Right ventricle myocardium superior (tissue), 1 donor: ENCODE results near the gene AMN. TPM values are rescaled to one million over a fixed set of nuclear protein-coding genes. Genes with fewer than 3 reads are reported as not detected.

Experiments used
- ATAC-seq: fragments of 200-7000 bp; cut with Tn5 transposase; one replicate; pipeline ENCODE4 v1.9.1; 2020; ENCODE audit warnings: mild to moderate bottlenecking; ENCODE audit not compliant: poor library complexity
- DNase-seq: peaks from one replicate; pipeline ENCODE4 v3.0.0-alpha.2; 2020
- intact Hi-C: fragments of 100-400 bp; cut with DNase I; formaldehyde crosslinking; loops from one replicate; pipeline ENCODE4 v1.11.2; 2022
- total RNA-seq: library from RNA; stranded (reverse); fragmentation: NEBNext Ultra II Directional; extraction: Animal tissue kit (Norgen Biotek cat#: 25700); gene quantifications from one replicate; pipeline ENCODE4 v1.2.1, GENCODE V29; 2021
- donor health status: DM: no; HTN: yes; CAD: no; lungs with severe emphysema.

AMN gene
- total RNA-seq, 1 donor from 2014 or later, result not detected

DNA sequence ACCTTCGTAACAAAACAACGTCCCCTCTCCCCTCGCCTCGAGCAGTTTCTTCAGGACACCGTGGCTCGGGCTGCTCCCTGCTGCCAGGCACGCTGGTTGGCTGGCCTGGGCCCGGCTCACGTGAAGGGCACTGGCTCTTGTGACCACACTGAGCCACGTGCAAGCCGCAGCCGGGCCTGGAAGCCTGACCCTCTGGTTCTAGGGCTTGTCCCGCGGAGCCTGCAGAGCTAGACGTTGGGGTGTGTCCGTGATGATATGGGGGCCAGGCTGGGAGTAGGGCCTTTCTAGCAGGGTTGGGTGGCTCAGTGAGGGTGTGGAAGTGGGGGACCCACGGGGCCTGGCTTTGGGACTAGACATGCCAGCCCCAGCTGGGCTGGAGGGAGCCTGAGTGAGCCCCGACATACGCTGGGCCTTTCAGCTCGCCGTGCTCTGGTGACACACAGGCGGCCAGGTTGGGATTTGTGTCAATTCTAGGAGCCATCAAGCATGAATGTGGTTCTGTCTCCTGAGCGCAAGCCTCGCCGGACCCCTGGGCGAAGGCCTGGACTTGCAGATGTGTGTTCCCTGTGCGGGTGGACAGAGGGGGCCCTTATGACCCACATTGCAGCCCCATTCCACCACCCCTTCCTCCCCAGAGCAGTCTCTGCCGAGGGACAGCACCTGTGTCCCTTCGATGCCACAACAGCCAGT is 13.6 kb upstream of the AMN start:
- DNase-seq, result peak; percentile 29
- intact Hi-C loops, result loop anchor here (10.0 kb wide), 1 partner anchor 84 kb away; no protein-coding TSS in a partner anchor
- ATAC-seq, result no peak

DNA sequence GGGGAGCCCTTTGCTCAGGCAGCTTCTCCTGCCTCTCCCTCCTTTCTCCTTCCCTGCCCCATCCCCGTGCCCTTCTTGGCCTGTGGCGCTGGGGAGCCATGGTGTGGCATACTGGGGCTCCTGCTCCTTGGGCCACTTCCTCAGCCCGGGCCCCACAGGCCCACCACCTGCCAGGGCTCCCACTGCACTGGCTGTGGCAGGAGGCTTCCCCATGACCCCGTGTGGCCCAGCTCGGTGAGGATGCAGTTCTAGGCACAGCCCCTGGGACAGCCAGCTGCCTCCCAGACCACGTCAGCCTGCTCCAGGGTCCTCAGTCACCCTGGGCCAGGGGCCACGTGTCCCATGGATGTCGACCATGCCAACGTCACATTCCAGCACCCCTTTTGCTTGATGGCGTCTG is 13.0 kb upstream of the AMN start:
- intact Hi-C loops, result loop anchor here (10.0 kb wide), 1 partner anchor 85 kb away; no protein-coding TSS in a partner anchor
- DNase-seq, result no peak
- ATAC-seq, result no peak

DNA sequence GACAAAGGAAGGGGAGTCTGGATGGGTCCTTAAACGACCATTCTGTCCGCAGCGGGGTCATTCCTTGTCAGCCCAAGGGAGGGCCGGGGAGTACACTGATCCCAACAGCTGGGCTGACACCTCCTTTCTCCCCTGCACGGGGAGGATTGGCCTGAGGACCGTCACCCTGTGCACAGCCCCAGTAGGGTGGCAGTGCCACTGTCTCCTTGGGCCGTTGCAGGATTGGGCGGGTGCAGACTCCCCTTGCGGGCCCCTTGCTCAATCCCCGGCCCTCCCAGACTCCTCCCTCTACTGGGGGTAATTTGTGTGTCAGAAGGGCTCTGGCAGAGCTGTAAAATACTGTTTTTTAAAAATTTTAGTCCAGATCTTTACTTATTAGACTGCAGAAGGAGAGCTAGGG is 12.6 kb upstream of the AMN start:
- intact Hi-C loops, result loop anchor here (10.0 kb wide), 1 partner anchor 85 kb away; no protein-coding TSS in a partner anchor
- ATAC-seq (no peak), DNase-seq (no peak)

DNA sequence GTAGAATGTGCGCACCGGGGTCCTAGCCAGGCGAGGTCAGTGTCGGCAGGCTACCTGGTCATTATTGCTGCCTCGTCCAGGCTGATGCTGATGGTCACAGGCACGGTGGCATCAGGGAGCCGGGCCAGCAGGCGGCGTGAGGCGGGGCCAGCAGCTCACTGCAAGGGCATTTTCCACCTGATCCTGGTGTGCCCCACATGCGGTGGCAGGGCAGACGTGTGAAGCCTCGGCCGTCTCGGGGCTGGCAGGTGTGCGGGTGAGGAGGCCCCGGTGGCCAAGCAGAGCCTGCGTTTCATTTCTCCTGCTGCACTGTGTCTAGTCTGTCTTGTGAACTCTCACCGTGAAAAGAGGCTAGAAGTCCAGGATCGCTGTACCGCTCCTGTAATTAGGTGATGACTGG is 12.0 kb upstream of the AMN start:
- ATAC-seq (no peak), DNase-seq (peak; percentile 19)
- intact Hi-C loops, result no loop called here

DNA sequence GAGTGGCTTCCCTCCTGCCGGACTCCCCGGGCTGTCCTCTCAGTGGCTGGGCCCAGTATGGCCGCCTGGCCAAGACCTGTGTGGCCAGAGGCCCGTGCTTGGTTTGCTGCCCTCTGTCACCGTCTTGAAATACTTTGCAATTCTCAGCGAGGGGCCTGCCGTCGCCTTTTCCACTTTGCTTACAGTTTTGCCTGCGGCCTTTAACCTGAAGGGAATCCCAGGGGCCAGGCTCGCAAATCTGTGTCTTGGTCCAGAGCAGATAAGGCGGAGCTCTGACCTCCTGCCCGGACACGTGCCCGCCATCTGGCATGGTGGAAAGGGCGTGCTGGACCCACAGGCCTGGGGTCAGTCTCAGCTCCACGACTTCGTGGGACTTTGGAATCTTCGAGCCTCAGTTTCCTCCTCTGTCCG is 10.9 kb upstream of the AMN start:
- ATAC-seq, result no peak
- no peak for DNase-seq
- intact Hi-C loops, result no loop called here

DNA sequence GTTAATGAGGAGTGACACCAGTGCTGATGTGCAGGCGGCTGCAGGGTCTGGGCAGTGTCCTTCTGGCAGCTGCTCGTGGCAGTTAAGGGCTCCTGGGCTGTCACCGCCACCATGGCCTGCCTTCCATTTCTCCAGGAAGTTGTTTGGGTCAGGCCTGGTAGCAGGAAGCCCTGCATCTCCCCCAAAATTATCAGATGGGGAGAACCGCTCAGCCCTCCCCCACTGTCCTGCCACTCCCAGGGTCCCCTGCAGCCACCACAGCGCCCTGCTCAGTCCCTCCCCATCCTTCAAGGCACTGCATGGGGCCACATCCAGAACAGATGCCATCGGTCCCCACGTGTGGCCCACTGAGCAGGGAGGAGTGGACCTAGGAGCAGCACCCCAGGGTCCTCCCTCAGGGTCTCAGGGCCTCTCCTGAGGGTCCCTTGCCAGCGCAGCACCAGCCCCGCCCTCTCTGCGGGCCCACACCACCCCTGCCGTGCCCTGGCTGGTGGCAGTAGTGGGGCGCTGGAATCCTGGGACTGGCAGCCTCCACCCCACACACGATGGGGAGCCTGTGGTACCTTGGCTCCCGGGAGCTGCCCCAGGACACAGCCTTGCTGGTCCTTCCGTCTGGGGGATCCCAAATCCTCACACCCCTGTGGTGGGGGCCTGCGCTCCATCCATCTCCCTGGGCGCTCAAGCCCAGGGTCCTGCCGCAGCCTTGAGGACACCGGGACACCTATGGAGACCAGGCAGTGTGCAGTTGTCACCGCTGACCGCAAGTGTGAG is 10.3 kb upstream of the AMN start:
- intact Hi-C loops, result no loop called here
- DNase-seq (no peak), ATAC-seq (no peak)

DNA sequence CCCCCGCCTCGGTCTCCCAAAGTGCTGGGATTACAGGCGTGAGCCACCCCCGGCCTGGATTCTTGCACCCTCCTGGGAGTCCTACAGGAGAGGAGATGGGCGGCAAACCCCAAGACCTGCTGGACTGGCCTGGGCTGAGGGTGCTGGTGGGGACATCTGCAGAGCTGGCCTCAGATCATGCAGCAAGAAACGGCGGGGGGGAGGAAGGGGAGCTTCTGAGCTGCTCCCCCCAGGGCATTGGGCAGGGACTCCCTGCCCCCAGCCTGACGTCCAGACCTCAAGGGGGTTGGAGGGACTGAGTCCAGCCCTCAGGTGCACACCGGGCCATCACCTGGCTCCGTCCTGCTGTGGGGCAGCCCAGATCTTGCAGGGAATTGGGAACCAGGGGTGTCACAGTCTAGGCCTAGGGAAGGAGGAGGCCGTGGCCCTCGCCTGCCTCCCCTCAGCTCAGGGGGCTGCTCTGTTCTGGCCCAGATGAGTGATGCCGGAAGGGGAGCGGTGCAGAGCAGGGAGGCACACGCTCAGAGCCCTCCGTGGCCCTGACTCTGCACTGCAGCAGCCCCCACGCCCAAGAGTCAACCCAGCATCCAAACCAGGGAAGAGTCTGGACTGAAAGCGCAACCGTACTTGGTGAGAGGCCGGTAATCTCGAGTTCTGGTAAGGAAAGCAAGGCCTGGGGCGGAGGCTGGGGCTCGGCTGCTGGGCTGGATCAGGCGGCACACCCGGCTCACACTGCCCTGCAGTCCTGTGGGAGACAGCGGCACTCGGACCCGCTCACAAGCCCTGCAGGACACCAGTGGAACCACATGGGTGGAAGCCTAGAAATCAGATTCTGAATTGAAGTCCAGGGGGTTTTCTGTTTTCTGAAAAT is 8.9 kb upstream of the AMN start:
- intact Hi-C loops, result no loop called here
- ATAC-seq, result no peak
- peak; percentile 30 for DNase-seq

DNA sequence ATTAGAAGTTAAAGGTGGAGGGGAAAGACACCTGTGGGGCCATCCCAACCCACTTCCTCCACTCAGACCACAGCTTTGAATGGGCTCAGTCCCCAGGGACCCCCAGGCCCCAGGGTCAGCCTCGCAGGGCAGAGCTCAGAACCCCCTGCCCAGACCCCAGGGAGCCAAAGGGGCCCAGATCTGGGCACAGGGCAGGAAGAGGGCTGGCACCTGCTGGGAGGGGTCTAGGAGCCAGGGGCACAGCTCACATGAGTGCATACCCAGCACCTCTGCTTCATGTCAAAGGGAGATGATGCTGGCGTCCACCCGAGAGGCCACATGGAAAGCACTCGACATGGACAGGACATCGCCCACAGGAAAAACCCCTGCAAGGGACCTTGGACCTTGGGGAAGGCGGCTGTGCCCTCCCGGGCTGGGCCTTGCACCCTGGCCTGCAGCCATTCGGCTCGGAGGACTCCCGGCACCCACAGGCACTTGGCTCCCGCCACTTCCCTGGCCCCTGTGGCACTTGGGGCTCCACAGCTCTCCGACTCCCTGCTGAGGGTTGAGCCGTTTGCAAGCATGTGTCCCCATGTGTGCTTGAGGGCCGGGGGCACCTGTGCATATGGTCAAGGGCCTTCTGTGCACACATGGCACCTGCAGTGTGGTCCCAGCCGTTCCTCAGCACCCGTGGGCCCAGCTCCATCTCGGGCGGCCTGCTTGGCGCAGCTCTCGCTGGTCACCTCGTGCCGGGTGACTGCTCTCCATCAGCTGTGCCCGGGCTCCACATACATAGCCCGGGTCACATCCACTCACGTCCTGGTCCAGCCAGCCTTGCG is 7.8 kb upstream of the AMN start:
- peak; percentile 30 for DNase-seq
- intact Hi-C loops, result no loop called here
- no peak for ATAC-seq

DNA sequence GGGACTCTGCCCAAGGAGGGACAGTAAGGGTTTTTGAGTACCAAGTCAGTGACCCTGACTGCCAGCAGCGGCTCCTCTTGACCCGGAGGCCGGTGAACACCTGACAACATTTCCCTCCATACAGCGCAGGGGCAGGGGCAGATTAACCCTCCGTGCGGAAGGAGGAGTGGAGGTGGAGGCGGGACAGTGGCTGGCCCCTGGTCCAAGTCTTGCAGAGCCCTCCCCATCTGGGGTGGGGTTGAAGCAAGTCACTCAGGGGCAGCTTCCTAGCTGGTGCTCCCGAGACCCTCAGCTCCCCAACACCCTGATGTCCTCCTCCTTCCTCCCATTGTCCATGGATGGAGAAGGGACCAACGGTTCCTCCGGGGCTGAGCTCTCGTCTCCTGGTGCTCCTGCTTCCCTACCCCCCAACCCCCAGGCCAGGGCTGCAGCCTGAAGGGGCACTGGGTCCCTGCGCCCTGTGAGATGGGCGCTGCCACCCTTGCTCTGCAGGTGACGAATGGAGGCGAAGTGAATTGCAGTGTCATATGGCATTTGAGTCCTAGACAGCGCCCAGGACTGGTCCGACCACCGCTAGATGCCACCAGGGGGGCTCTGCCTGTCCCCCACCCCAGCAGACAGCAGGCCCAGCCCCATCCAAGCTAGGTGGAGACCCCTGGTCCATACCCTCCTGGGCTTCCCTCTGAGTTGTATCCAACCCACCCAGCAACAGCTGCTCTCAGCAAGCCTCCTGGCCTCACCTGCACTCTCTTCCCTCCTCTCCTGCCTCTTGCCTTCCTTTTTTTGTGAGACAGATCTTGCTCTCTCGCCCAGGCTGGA is 7.0 kb upstream of the AMN start:
- no peak for ATAC-seq
- DNase-seq, result peak; percentile 22
- intact Hi-C loops, result no loop called here

DNA sequence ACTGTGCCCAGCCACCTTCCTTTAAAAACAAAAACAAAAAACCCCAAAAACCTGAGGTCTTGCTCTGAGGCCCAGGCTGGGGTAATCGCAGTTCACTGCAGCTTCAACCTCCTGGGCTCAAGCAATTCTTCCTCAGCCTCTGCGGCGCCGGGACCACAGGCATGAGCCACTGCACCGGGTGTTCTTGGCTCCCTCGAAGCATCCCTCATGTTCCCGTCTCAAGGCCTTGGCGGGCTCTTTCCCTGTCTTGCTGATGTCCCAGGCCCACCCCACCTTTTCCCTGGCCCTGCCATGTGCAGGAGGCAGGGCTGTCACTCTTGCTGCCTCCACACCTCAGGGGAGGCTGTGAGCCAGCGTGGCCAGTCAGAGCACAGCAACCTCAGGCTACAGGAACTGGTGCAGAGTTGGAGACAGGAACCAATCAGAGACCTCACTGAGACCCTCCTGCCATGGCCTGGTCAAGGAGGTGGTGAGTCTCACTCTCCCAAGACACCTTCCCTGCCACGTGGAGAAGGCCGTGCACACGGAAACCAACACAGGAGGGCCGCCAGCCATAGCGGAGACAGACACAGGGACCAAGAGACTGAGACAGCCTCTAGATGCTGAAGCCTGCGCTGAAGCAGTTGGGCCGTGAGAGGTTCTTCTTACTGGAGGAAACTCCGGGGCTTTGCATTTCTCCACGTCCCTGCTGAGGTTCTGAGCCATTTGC is 6.0 kb upstream of the AMN start:
- DNase-seq (peak; percentile 19), ATAC-seq (no peak)
- intact Hi-C loops, result no loop called here

DNA sequence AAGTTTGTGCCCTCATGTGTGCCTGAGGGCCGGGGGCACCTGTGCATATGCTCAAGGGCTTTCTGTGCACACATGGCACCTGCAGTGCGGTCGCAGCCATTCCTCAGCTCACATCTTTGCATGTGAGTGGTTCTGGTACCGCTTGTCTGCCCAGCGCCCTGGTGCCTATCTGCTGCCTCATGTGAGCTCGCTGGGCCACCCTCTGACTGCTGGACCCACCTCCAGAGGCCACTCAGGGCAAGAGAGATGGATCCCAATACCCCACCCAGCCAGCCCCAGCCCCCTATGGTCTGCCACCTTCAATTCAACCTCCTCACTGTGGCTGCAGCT is 5.4 kb upstream of the AMN start:
- no peak for ATAC-seq
- DNase-seq, result peak; percentile 29
- intact Hi-C loops, result no loop called here

DNA sequence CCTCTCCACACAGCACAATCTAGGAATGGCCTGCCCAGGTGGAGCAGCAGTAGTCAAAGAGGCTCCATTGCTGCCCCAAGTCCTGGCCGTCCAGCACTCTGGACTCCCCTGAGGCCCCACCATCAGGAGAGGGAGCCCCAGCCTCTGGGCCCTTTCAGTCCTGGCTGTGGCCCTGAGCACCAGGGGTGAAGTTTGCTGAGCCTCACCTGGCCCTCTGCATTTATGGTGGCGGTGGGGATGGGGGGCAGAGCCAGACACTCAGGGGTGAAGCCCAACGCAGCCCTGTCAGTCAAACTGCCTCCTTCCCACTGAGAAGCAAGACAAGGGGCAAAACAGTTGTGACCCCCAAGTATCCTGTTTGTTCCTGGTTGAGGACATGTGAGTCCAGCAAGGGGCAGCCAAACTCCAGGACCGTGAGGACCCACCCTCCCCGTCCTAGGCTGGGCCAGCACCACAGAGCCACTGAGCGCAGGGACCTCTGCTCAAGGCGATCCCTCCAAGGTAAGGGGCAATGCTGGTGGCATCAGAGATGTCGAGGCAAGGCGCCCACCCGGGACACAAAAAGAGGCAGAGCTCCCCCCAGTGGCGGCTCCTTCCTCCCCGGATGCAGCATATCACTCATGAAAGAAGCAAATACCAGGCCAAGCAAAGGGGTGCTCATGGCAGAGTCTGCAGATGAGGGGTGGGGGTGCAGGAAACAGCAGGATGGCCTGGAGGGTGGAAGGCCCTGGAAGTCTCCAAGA is 4.8 kb upstream of the AMN start:
- ATAC-seq, result peak; percentile 45
- peak; percentile 76 for DNase-seq
- intact Hi-C loops, result no loop called here

DNA sequence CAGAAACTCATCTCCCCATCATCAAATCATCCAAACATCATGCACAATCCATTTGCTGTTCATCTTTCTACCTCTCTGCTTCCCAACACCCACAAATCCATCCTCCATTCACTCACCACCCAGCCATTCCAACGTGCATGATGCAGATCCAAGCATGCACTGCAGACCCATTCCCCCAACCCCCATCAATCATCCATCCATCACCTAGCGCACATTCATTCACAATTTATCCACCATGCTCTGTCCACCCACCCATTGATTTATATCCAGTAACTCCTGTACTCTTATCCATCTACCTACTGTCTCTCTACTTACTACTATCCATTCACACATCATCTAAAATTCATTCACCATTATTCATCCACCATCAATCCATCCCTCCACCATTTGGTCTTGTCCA is 4.0 kb upstream of the AMN start:
- no peak for ATAC-seq
- no peak for DNase-seq
- intact Hi-C loops, result no loop called here

DNA sequence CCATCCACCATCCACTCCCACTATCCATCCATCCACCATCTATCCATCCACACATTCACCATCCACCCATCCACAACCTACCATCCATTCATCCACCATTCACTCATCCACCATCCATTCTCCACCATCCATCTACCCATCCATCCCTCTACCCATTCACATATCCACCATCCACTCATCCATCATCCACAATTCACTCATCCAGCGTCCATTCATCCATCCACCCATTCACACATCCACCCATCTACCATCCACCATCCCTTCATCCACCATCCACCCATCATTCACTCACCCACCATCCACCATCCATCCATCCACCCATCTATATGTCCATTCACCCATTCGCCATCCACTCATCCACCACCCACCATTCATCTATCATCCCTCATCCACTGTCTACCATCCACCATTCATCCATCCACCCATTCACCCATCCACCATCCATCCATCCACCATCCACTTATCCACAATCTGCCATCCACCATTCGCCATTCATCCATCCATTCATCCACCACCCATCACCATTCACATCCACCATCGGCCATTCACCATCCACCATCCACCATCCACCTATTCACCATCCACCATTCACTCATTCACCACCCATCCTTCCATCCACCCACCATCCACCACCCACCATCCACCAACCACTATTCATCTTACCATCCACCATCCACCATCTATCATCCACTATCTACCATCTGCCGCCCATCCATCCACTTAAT is 2.0 kb upstream of the AMN start:
- intact Hi-C loops, result loop anchor here (5.0 kb wide), 2 partner anchors 143 to 228 kb away; partner anchors contain the start of gene TRAF3
- no peak for ATAC-seq
- DNase-seq, result no peak

DNA sequence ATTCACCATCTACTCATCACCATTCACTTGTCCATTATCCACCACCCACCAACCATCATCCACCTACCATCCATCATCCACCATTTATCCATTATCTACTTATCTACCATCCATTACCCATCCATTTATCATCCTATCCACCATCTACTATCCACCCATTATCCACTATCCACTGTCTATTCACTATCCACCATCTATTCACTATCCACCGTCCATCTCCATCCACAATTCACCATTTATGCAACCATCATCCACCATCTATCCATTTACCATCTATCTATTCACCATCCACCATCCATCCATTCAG is 1.5 kb upstream of the AMN start:
- ATAC-seq, result no peak
- no peak for DNase-seq
- intact Hi-C loops, result loop anchor here (5.0 kb wide), 2 partner anchors 144 to 229 kb away; partner anchors contain the start of gene TRAF3
